HG02852 (cell line): ENCODE results near the gene KREMEN1.

ENCODE experiments used
- ATAC-seq: cut with Tn5 transposase; IDR thresholded peaks from one replicate; pipeline ENCODE4 v1.9.1; 2021; ENCODE audit warnings: mild to moderate bottlenecking, moderate library complexity; ENCODE audit not compliant: unreplicated experiment

Gene KREMEN1

GRCh38 chr22:29126670-29127395 is 54.0 kb downstream of the KREMEN1 start:
- ATAC-seq, result no peak

- ATAC-seq, result no peak
These were observed 56.3 kb downstream of the KREMEN1 start for GRCh38 chr22:29128891-29129807.

GRCh38 chr22:29129808-29130140 is 56.9 kb downstream of the KREMEN1 start:
- no peak for ATAC-seq

- ATAC-seq, result no peak
These were observed 57.6 kb downstream of the KREMEN1 start for GRCh38 chr22:29130476-29130875.

- no peak for ATAC-seq
These were observed 60.8 kb downstream of the KREMEN1 start for GRCh38 chr22:29133603-29134133.

GRCh38 chr22:29134448-29134847 is 61.6 kb downstream of the KREMEN1 start:
- ATAC-seq, result no peak

GRCh38 chr22:29136782-29137700 is 64.2 kb downstream of the KREMEN1 start:
- ATAC-seq, result no peak

GRCh38 chr22:29138556-29139305 is 65.9 kb downstream of the KREMEN1 start:
- no peak for ATAC-seq

- no peak for ATAC-seq
These were observed 67.3 kb downstream of the KREMEN1 start for GRCh38 chr22:29139965-29140782.

GRCh38 chr22:29141078-29141688 is 68.3 kb downstream of the KREMEN1 start:
- ATAC-seq, result no peak

GRCh38 chr22:29142116-29142515 is 69.3 kb downstream of the KREMEN1 start:
- no peak for ATAC-seq

- no peak for ATAC-seq
These were observed 71.3 kb downstream of the KREMEN1 start for GRCh38 chr22:29143941-29144785.

- ATAC-seq, result no peak
These were observed 71.9 kb downstream of the KREMEN1 start for GRCh38 chr22:29144786-29145160.

GRCh38 chr22:29145321-29146072 is 72.7 kb downstream of the KREMEN1 start:
- no peak for ATAC-seq

- ATAC-seq, result no peak
These were observed 73.3 kb downstream of the KREMEN1 start for GRCh38 chr22:29146091-29146560.

- no peak for ATAC-seq
These were observed 73.9 kb downstream of the KREMEN1 start for GRCh38 chr22:29146771-29147170.

GRCh38 chr22:29147331-29147899 is 74.6 kb downstream of the KREMEN1 start:
- no peak for ATAC-seq
